ENCODE results near the gene TJP1. TPM values are rescaled to one million over a fixed set of nuclear protein-coding genes. Genes with fewer than 3 reads are reported as not detected.

TJP1 gene
- total RNA-seq, 4 donors from 2014 or later = 74.1 to 91.0 (median 81.0) TPM

- H3K36me3 ChIP-seq = peaks cover 23% of the 10 kb centered on the region
- no peak overlapping the region for H3K27ac ChIP-seq
- H3K4me3 ChIP-seq = no peak overlapping the region
- TF ChIP-seq CTCF (IDR thresholded peaks at IDR 0.05) (no peak), POLR2AphosphoS5 (IDR thresholded peaks at IDR 0.05) (no peak), EP300 (IDR thresholded peaks at IDR 0.05) (no peak), POLR2A (IDR thresholded peaks at IDR 0.05) (no peak)
- WGBS = 80% methylated on average over 3 of the region's 3 CpGs
- H3K4me1 ChIP-seq = no peaks in the 10 kb centered on the region
- no peaks in the 10 kb centered on the region for H3K27me3 ChIP-seq
- DNase-seq (ENCODE audit: low spot score in 2 of 2) = no peak
- no peaks in the 10 kb centered on the region for H3K9me3 ChIP-seq
Measured at GRCh38 chr15:29743475-29743874, 78.8 kb downstream of the TJP1 start.

- WGBS = 93% methylated on average over 1 of the region's 1 CpG
- Histone ChIP-seq H3K4me1 (no peaks in the 10 kb centered on the region), H3K9me3 (no peaks in the 10 kb centered on the region), H3K27ac (no peak overlapping the region), H3K4me3 (no peak overlapping the region), H3K36me3 (peaks cover 36% of the 10 kb centered on the region), H3K27me3 (no peaks in the 10 kb centered on the region)
- TF ChIP-seq POLR2A (IDR thresholded peaks at IDR 0.05) (no peak), CTCF (IDR thresholded peaks at IDR 0.05) (no peak), POLR2AphosphoS5 (IDR thresholded peaks at IDR 0.05) (no peak), EP300 (IDR thresholded peaks at IDR 0.05) (no peak)
- DNase-seq (ENCODE audit: low spot score in 2 of 2) = no peak
Measured at GRCh38 chr15:29740692-29741311, 81.5 kb downstream of the TJP1 start.

- 66% methylated on average over 2 of the region's 2 CpGs for WGBS
- no peaks in the 10 kb centered on the region for H3K9me3 ChIP-seq
- no peak for DNase-seq (ENCODE audit: low spot score in 2 of 2)
- TF ChIP-seq POLR2AphosphoS5 (IDR thresholded peaks at IDR 0.05) (no peak), EP300 (IDR thresholded peaks at IDR 0.05) (no peak), POLR2A (IDR thresholded peaks at IDR 0.05) (no peak), CTCF (IDR thresholded peaks at IDR 0.05) (no peak)
- H3K4me1 ChIP-seq = no peaks in the 10 kb centered on the region
- H3K27ac ChIP-seq = no peak overlapping the region
- H3K27me3 ChIP-seq = no peaks in the 10 kb centered on the region
- H3K4me3 ChIP-seq = no peak overlapping the region
- H3K36me3 ChIP-seq = peaks cover 56% of the 10 kb centered on the region
Measured at GRCh38 chr15:29736744-29737020, 85.6 kb downstream of the TJP1 start.

GRCh38 chr15:29736012-29736743, 86.1 kb downstream of the TJP1 start:
- no peak for TF ChIP-seq EP300 (IDR thresholded peaks at IDR 0.05)
- TF ChIP-seq CTCF (IDR thresholded peaks at IDR 0.05) = no peak
- no peak for TF ChIP-seq POLR2A (IDR thresholded peaks at IDR 0.05)
- 91% methylated on average over 3 of the region's 3 CpGs for WGBS
- H3K9me3 ChIP-seq = no peaks in the 10 kb centered on the region
- peaks cover 54% of the 10 kb centered on the region for H3K36me3 ChIP-seq
- H3K27me3 ChIP-seq = no peaks in the 10 kb centered on the region
- H3K4me3 ChIP-seq = no peak overlapping the region
- H3K27ac ChIP-seq = no peak overlapping the region
- H3K4me1 ChIP-seq = no peaks in the 10 kb centered on the region
- DNase-seq (ENCODE audit: low spot score in 2 of 2) = no peak

GRCh38 chr15:29734917-29735572, 87.2 kb downstream of the TJP1 start:
- whole genome bisulfite sequencing = 82% methylated on average over 5 of the region's 5 CpGs
- Histone ChIP-seq H3K4me3 (no peak overlapping the region), H3K36me3 (peaks cover 57% of the 10 kb centered on the region), H3K27ac (no peak overlapping the region), H3K4me1 (no peaks in the 10 kb centered on the region), H3K9me3 (no peaks in the 10 kb centered on the region), H3K27me3 (no peaks in the 10 kb centered on the region)
- TF ChIP-seq EP300 (IDR thresholded peaks at IDR 0.05) (no peak), CTCF (IDR thresholded peaks at IDR 0.05) (no peak), POLR2A (IDR thresholded peaks at IDR 0.05) (no peak), POLR2AphosphoS5 (IDR thresholded peaks at IDR 0.05) (no peak)
- no peak for DNase-seq (ENCODE audit: low spot score in 2 of 2)

All from suprapubic skin (tissue), 4 donors.